Neural progenitor cell (in vitro differentiated cells): ENCODE results near the gene SLC25A43. TPM values are rescaled to one million over a fixed set of nuclear protein-coding genes. Genes with fewer than 3 reads are reported as not detected.
"Not testable (repeated sequence)": the region's sequence is repeated elsewhere in the genome, so short reads cannot be mapped to it uniquely, and the experiment has no call there.

ENCODE experiments used
- DNase-seq: peaks from one replicate; pipeline ENCODE4 v3.0.0-alpha.2; 2016; ENCODE audit warnings: low spot score
- H2AFZ ChIP-seq: fragments of 200-600 bp; sonication (generic); replicated peaks from 2 replicates; pipeline ENCODE4 v1.6.1; 2016; ENCODE audit warnings: antibody characterized with exemption
- H3F3A ChIP-seq: fragments of 200-600 bp; sonication (generic); 2 replicates; pipeline ENCODE4 v1.6.1; 2016; ENCODE audit warnings: antibody characterized with exemption, low read depth
- H3K27ac ChIP-seq: fragments of 200-600 bp; sonication (generic); 2 replicates; pipeline ENCODE4 v1.5.1; 2016; ENCODE audit warnings: mild to moderate bottlenecking
- H3K27me3 ChIP-seq: fragments of 200-600 bp; sonication (generic); 2 replicates; pipeline ENCODE4 v1.6.1; 2016; ENCODE audit warnings: mild to moderate bottlenecking, moderate library complexity
- H3K36me3 ChIP-seq: fragments of 200-600 bp; sonication (generic); 2 replicates; pipeline ENCODE4 v1.5.1; 2016
- H3K4me1 ChIP-seq: fragments of 200-600 bp; sonication (generic); 2 replicates; pipeline ENCODE4 v1.6.1; 2016; ENCODE audit warnings: mixed run types
- H3K4me2 ChIP-seq: fragments of 200-600 bp; sonication (generic); 2 replicates; pipeline ENCODE4 v1.6.1; 2016
- H3K4me3 ChIP-seq: fragments of 200-600 bp; sonication (generic); 2 replicates; pipeline ENCODE4 v1.5.1; 2016
- H3K79me2 ChIP-seq: fragments of 200-600 bp; sonication (generic); 2 replicates; pipeline ENCODE4 v1.6.1; 2016; ENCODE audit warnings: low read depth
- H3K9ac ChIP-seq: fragments of 200-600 bp; sonication (generic); 2 replicates; pipeline ENCODE4 v1.6.1; 2016
- H3K9me3 ChIP-seq: fragments of 200-600 bp; sonication (generic); 2 replicates; pipeline ENCODE4 v1.5.1; 2016; ENCODE audit warnings: low read depth
- H4K20me1 ChIP-seq: fragments of 200-600 bp; sonication (generic); 2 replicates; pipeline ENCODE4 v1.6.1; 2016; ENCODE audit warnings: low read depth
- H3K27ac Mint-ChIP-seq: 3 replicates; pipeline ENCODE4 v1.8.0; 2021; ENCODE audit warnings: mixed read lengths
- H3K27me3 Mint-ChIP-seq: 2 replicates; pipeline ENCODE4 v1.8.0; 2022; ENCODE audit warnings: low read depth, mild to moderate bottlenecking, inconsistent platforms, moderate library complexity, mixed read lengths; ENCODE audit not compliant: insufficient read depth
- H3K36me3 Mint-ChIP-seq: 3 replicates; pipeline ENCODE4 v1.8.0; 2021; ENCODE audit warnings: mixed read lengths
- H3K4me1 Mint-ChIP-seq: 3 replicates; pipeline ENCODE4 v1.8.0; 2021; ENCODE audit warnings: mixed read lengths
- H3K4me3 Mint-ChIP-seq: 3 replicates; pipeline ENCODE4 v1.8.0; 2021; ENCODE audit warnings: mild to moderate bottlenecking, moderate library complexity, mixed read lengths
- H3K9me3 Mint-ChIP-seq: 3 replicates; pipeline ENCODE4 v1.8.0; 2020; ENCODE audit warnings: mixed read lengths
- CTCF ChIP-seq: fragments of 200-600 bp; sonication (generic); IDR thresholded peaks from 2 replicates; pipeline ENCODE4 v1.5.1; 2017; ENCODE audit warnings: antibody characterized with exemption, mild to moderate bottlenecking
- EZH2 ChIP-seq: fragments of 200-600 bp; sonication (generic); IDR thresholded peaks from 2 replicates; pipeline ENCODE4 v1.6.1; 2017; ENCODE audit warnings: antibody characterized with exemption, mild to moderate bottlenecking, moderate library complexity
- EZH2phosphoT487 ChIP-seq: fragments of 200-600 bp; sonication (generic); IDR thresholded peaks from 2 replicates; pipeline ENCODE4 v1.6.1; 2017; ENCODE audit warnings: antibody characterized with exemption
- total RNA-seq: library from RNA; depleted of rRNA; stranded (reverse); fragments of >200 nt; gene quantifications from 2 replicates; pipeline ENCODE4 v1.2.3, GENCODE V29; 2015; ENCODE audit warnings: low replicate concordance

Gene SLC25A43
- total RNA-seq, 1 donor from 2014 or later, result 5.4 TPM

GRCh38 chrX:119489212-119490074 is 90.3 kb downstream of the SLC25A43 start:
- H3K4me2 ChIP-seq, result no peak overlapping the region
- no peaks in the 10 kb centered on the region for H3K9me3 ChIP-seq
- H3K4me3 Mint-ChIP-seq, result no peak overlapping the region
- H3K27me3 ChIP-seq, result no peaks in the 10 kb centered on the region
- no peak overlapping the region for H3K4me3 ChIP-seq
- no peak overlapping the region for H3K9ac ChIP-seq
- peaks cover 6% of the 10 kb centered on the region for H3K27me3 Mint-ChIP-seq
- H2AFZ ChIP-seq, result no peak overlapping the region
- TF ChIP-seq EZH2phosphoT487, result no peak
- no peak for TF ChIP-seq EZH2
- TF ChIP-seq CTCF, result no peak
- H3K4me1 Mint-ChIP-seq, result peaks cover 4% of the 10 kb centered on the region
- no peak overlapping the region for H3K27ac Mint-ChIP-seq
- H3K27ac ChIP-seq, result no peak overlapping the region
- no peaks in the 10 kb centered on the region for H3K79me2 ChIP-seq
- no peaks in the 10 kb centered on the region for H4K20me1 ChIP-seq
- no peaks in the 10 kb centered on the region for H3F3A ChIP-seq
- peaks cover 14% of the 10 kb centered on the region for H3K9me3 Mint-ChIP-seq
- DNase-seq, result no peak
- H3K36me3 ChIP-seq, result no peaks in the 10 kb centered on the region
- no peaks in the 10 kb centered on the region for H3K36me3 Mint-ChIP-seq
- H3K4me1 ChIP-seq, result no peaks in the 10 kb centered on the region

- no peak for TF ChIP-seq CTCF
- no peak for TF ChIP-seq EZH2
- TF ChIP-seq EZH2phosphoT487, result no peak
- peaks cover 12% of the 10 kb centered on the region for H3K9me3 Mint-ChIP-seq
- H4K20me1 ChIP-seq, result no peaks in the 10 kb centered on the region
- no peak overlapping the region for H3K4me3 Mint-ChIP-seq
- H3K36me3 ChIP-seq, result no peaks in the 10 kb centered on the region
- H3K27ac ChIP-seq, result no peak overlapping the region
- no peak overlapping the region for H2AFZ ChIP-seq
- no peaks in the 10 kb centered on the region for H3F3A ChIP-seq
- peaks cover 5% of the 10 kb centered on the region for H3K27me3 Mint-ChIP-seq
- no peak overlapping the region for H3K4me3 ChIP-seq
- no peak overlapping the region for H3K9ac ChIP-seq
- no peak for DNase-seq
- H3K27ac Mint-ChIP-seq, result no peak overlapping the region
- H3K27me3 ChIP-seq, result no peaks in the 10 kb centered on the region
- no peaks in the 10 kb centered on the region for H3K4me1 ChIP-seq
- no peaks in the 10 kb centered on the region for H3K9me3 ChIP-seq
- no peaks in the 10 kb centered on the region for H3K36me3 Mint-ChIP-seq
- no peaks in the 10 kb centered on the region for H3K79me2 ChIP-seq
- H3K4me2 ChIP-seq, result no peak overlapping the region
- peaks cover 11% of the 10 kb centered on the region for H3K4me1 Mint-ChIP-seq
These were observed 93.3 kb downstream of the SLC25A43 start for GRCh38 chrX:119492463-119492862.

GRCh38 chrX:119493851-119494495 is 94.8 kb downstream of the SLC25A43 start:
- not testable (repeated sequence) for H4K20me1 ChIP-seq, H3K9ac ChIP-seq, H3K4me1 ChIP-seq, H3K79me2 ChIP-seq, H2AFZ ChIP-seq, H3K27ac Mint-ChIP-seq, H3K27me3 Mint-ChIP-seq, H3K36me3 ChIP-seq, H3K4me3 ChIP-seq, H3F3A ChIP-seq, H3K36me3 Mint-ChIP-seq, DNase-seq, H3K27ac ChIP-seq, H3K4me2 ChIP-seq, H3K9me3 ChIP-seq, H3K27me3 ChIP-seq, H3K4me3 Mint-ChIP-seq
- Mint-ChIP-seq H3K9me3 (peaks cover 13% of the 10 kb centered on the region), H3K4me1 (peaks cover 11% of the 10 kb centered on the region)
